ENCODE data around the gene COMMD4.

DNA sequence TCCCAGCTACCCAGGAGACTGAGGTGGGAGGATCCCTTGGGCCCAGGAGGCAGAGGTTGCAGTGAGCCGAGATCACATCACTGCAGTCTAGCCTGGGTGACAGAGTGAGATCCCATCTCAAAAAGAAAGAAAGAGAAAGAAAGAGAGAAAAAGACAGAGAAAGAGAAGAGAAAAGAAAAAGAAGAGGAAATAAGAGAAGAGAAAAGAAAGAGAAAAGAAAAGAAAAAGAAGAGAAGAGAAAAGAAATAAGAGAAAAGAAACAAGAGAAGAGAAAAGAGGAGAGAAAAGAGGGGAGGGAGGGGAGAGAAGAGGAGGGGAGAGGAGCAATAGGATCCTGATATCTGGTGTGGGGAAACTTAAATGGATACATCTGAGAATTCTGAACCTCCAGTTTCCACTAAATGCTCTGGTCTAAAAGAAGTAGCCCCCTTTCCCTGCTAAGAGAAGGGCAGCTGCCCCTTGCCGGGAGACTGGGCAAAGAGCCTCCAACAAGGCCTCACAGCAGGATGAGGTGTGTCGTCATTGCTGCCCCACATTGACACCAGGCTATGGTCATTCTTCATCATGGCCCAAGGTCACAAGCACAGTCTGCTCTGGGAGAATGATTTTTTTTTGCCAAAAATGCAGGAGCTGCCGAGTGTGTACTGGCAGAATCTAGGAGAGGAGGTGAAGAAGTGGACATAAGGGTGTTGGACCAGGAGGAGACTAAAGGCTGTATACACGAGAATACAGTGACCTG is 21.1 kb upstream of the COMMD4 start:
- TF ChIP-seq, protein P1, sequence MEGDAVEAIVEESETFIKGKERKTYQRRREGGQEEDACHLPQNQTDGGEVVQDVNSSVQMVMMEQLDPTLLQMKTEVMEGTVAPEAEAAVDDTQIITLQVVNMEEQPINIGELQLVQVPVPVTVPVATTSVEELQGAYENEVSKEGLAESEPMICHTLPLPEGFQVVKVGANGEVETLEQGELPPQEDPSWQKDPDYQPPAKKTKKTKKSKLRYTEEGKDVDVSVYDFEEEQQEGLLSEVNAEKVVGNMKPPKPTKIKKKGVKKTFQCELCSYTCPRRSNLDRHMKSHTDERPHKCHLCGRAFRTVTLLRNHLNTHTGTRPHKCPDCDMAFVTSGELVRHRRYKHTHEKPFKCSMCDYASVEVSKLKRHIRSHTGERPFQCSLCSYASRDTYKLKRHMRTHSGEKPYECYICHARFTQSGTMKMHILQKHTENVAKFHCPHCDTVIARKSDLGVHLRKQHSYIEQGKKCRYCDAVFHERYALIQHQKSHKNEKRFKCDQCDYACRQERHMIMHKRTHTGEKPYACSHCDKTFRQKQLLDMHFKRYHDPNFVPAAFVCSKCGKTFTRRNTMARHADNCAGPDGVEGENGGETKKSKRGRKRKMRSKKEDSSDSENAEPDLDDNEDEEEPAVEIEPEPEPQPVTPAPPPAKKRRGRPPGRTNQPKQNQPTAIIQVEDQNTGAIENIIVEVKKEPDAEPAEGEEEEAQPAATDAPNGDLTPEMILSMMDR (IDR thresholded peaks at IDR 0.05): no peak
- TF ChIP-seq EP300 (IDR thresholded peaks at IDR 0.05): no peak
